ENCODE measurements around the gene NDUFB11. TPM values are rescaled to one million over a fixed set of nuclear protein-coding genes. Genes with fewer than 3 reads are reported as not detected.
A peak's percentile ranks its signal among the peaks of the same experiment; 100 is the strongest.
"Not testable (repeated sequence)": the region's sequence is repeated elsewhere in the genome, so short reads cannot be mapped to it uniquely, and the experiment has no call there.

The NDUFB11 gene
- total RNA-seq, 1 donor from 2014 or later, result 50.4 TPM

GRCh38 chrX:47146121-47146935 is 1.8 kb upstream of the NDUFB11 start:
- no peak for DNase-seq

GRCh38 chrX:47145395-47146120 is 1.1 kb upstream of the NDUFB11 start:
- no peak for DNase-seq

GRCh38 chrX:47143894-47144625 is 442 bp downstream of the NDUFB11 start:
- DNase-seq, result peak; percentile 72

GRCh38 chrX:47138171-47138570 is 6.3 kb downstream of the NDUFB11 start:
- DNase-seq, result no peak

GRCh38 chrX:47135650-47136049 is 8.9 kb downstream of the NDUFB11 start:
- DNase-seq, result not testable (repeated sequence)

- DNase-seq, result no peak
Measured at GRCh38 chrX:47133493-47133892, 11.0 kb downstream of the NDUFB11 start.

GRCh38 chrX:47129899-47130358 is 14.6 kb downstream of the NDUFB11 start:
- no peak for DNase-seq

- peak; percentile 83 for DNase-seq
Measured at GRCh38 chrX:47129157-47129898, 15.2 kb downstream of the NDUFB11 start.

- DNase-seq, result not testable (repeated sequence)
Measured at GRCh38 chrX:47124466-47124865, 20.0 kb downstream of the NDUFB11 start.

- not testable (repeated sequence) for DNase-seq
Measured at GRCh38 chrX:47116551-47117110, 27.9 kb downstream of the NDUFB11 start.

GRCh38 chrX:47112316-47112954 is 32.1 kb downstream of the NDUFB11 start:
- DNase-seq, result no peak

GRCh38 chrX:47110936-47111615 is 33.4 kb downstream of the NDUFB11 start:
- not testable (repeated sequence) for DNase-seq

- DNase-seq, result no peak
Measured at GRCh38 chrX:47101206-47101605, 43.3 kb downstream of the NDUFB11 start.

- no peak for DNase-seq
Measured at GRCh38 chrX:47098338-47099094, 46.0 kb downstream of the NDUFB11 start.

GRCh38 chrX:47097018-47097417 is 47.5 kb downstream of the NDUFB11 start:
- DNase-seq, result no peak

GRCh38 chrX:47093860-47094259 is 50.6 kb downstream of the NDUFB11 start:
- no peak for DNase-seq

GRCh38 chrX:47093248-47093647 is 51.3 kb downstream of the NDUFB11 start:
- DNase-seq, result no peak

Data from occipital lobe (tissue), 2 donors.